Activated naive CD4-positive, alpha-beta T cell treated with anti-CD3 and anti-CD28 coated beads for 36 hours (primary cell): Measurements from ENCODE around the gene RAD23B. TPM values are rescaled to one million over a fixed set of nuclear protein-coding genes. Genes with fewer than 3 reads are reported as not detected.

Experiments used
- CTCF ChIA-PET: fragments of 350-600 bp; sonication (Branson Sonifier 250); formaldehyde crosslinking; loops from one replicate; lab custom pipeline; 2021; ENCODE audit warnings: antibody characterized with exemption; lab: Charles Lee
- DNase-seq: peaks from one replicate; pipeline ENCODE4 v3.0.0-alpha.2; 2020
- H3K27ac Mint-ChIP-seq: one replicate; pipeline ENCODE4 v1.8.0; 2021; ENCODE audit warnings: mild to moderate bottlenecking, mixed read lengths
- H3K27me3 Mint-ChIP-seq: one replicate; pipeline ENCODE4 v1.8.0; 2021; ENCODE audit warnings: low read depth, mixed read lengths
- H3K36me3 Mint-ChIP-seq: one replicate; pipeline ENCODE4 v1.8.0; 2021; ENCODE audit warnings: low read depth, mixed read lengths
- H3K4me1 Mint-ChIP-seq: one replicate; pipeline ENCODE4 v1.8.0; 2021; ENCODE audit warnings: low read depth, mixed read lengths
- H3K4me3 Mint-ChIP-seq: one replicate; pipeline ENCODE4 v1.8.0; 2021; ENCODE audit warnings: mild to moderate bottlenecking, moderate library complexity, mixed read lengths
- H3K9me3 Mint-ChIP-seq: one replicate; pipeline ENCODE4 v1.8.0; 2021; ENCODE audit warnings: mixed read lengths
- intact Hi-C: fragments of 100-400 bp; cut with micrococcal nuclease; formaldehyde crosslinking; loops from one replicate; pipeline ENCODE4 v1.15.1; 2023
- total RNA-seq, 2 experiments: library from RNA; stranded (reverse); gene quantifications; one replicate each; pipeline ENCODE4 v1.2.3, GENCODE V29; 2021

Gene RAD23B
- total RNA-seq, 2 experiments from 2014 or later, result 106 to 109 TPM

DNA sequence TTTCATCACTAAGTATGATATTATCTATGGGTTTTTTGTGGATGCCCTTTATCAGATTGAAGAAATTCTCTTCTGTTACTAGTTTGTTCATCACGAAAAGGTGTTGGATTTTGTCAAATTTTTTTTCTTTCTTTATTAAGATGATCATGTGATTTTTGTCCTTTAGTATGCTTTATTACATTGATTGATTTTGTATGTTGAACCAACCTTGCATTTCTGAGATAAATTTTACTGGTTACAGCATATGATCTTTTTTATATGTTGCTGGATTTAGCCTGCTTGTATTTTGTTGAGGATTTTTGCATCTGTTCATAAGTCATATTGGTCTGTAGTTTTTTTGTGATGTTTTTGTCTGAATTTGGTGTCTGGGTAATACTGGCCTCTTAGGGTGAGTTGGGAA is 42.8 kb downstream of the RAD23B start:
- H3K36me3 Mint-ChIP-seq, result peaks cover 66% of the 10 kb centered on the region
- intact Hi-C loops, result no loop called here
- no peaks in the 10 kb centered on the region for H3K27me3 Mint-ChIP-seq
- no peak overlapping the region for H3K27ac Mint-ChIP-seq
- peaks cover 14% of the 10 kb centered on the region for H3K4me1 Mint-ChIP-seq
- H3K4me3 Mint-ChIP-seq, result no peak overlapping the region
- no peak for DNase-seq
- CTCF ChIA-PET, result no interaction called here
- H3K9me3 Mint-ChIP-seq, result peaks cover 2% of the 10 kb centered on the region

DNA sequence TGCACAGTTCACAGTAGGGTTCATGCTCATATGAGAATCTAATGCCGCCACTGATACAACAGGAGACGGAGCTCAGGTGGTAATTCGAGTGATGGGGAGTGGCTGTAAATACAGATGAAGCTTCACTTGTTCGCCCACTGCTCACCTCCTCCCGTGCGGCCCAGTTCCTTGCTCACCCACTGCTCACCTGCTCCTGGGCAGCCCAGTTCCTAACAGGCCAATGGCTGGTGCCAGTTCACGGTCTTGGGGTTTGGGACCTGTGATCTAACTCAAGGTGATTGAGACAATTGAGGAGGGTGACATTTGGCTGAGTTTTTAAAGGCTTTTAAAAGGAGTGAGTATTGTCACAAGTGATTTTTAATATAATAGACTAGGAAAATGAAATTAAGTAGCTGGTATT is 45.4 kb downstream of the RAD23B start:
- DNase-seq, result no peak
- Mint-ChIP-seq H3K9me3 (peaks cover 2% of the 10 kb centered on the region), H3K4me3 (no peak overlapping the region), H3K27me3 (no peaks in the 10 kb centered on the region), H3K27ac (no peak overlapping the region), H3K4me1 (peaks cover 10% of the 10 kb centered on the region), H3K36me3 (peaks cover 73% of the 10 kb centered on the region)
- intact Hi-C loops, result no loop called here
- CTCF ChIA-PET, result interaction anchor here (2.4 kb wide), 1 partner anchor 13 kb away, joined by 15 read pairs; no protein-coding TSS in a partner anchor

DNA sequence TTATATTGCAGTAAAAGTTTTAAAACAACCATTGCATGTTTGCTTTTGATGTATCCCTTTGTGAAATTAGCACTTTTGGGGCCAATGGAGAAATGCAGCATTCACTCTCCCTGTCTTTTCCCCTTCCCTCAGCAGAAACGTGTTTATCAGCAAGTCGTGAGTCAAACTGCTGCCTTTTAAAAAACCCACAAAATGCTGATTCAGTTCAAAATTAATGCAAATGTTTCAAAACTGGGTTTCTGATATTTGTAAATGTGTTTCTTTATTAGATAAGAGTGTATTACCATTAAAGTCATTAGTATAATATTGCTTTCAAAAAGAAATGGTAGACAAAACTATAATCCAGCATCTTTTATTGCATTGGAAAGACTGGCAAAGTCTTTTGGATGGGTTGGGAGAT is 47.3 kb downstream of the RAD23B start:
- intact Hi-C loops, result loop anchor here (2.0 kb wide), 1 partner anchor 16 kb away; no protein-coding TSS in a partner anchor
- Mint-ChIP-seq H3K27ac (no peak overlapping the region), H3K27me3 (no peaks in the 10 kb centered on the region), H3K4me3 (no peak overlapping the region), H3K9me3 (peaks cover 2% of the 10 kb centered on the region), H3K4me1 (peaks cover 5% of the 10 kb centered on the region), H3K36me3 (peaks cover 64% of the 10 kb centered on the region)
- no peak for DNase-seq
- CTCF ChIA-PET, result no interaction called here

DNA sequence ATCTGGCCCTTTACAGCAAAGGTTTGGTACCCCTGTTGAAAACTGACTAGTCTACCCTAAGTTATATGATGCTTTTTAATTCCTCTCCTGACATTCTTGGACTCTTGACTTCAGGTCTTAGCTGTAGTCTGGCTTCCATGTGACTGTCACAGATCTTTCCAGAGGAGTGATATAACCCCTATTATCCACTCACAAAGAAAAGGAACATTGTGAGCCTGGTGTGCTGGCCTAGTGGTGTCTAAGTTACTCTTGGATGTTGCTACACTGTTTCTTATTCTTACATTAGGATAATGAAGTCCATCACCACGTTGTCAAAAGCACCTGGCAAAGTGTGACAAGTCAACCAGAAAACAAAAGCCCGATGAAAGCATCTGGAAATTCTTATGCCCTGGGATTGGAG is 49.8 kb downstream of the RAD23B start:
- intact Hi-C loops, result no loop called here
- H3K4me1 Mint-ChIP-seq, result no peaks in the 10 kb centered on the region

DNA sequence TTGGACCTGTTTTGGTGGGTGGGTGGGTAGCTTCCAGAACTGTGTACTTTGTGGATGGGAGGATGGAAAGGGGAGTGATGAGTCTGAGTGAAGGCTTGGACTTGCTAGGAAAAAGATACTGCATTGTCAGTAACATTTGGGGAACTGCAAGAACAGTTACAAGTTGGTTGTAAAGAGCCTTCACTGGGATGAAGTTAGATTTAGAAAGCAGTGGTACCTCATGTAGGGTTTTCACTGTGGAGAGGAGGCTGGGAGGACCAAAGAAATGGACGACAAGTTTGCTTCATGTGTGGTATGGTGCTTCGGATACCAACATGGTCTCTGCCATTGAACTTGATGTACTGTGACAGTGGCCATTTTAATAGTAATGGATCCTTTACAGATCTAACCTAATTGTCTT is 50.3 kb downstream of the RAD23B start:
- CTCF ChIA-PET, result interaction anchor here (0.6 to 2.9 kb wide), 4 partner anchors 8 to 94 kb away, joined by 3 to 12 read pairs (median 3); no protein-coding TSS in a partner anchor
- peaks cover 42% of the 10 kb centered on the region for H3K36me3 Mint-ChIP-seq
- H3K27ac Mint-ChIP-seq, result no peak overlapping the region
- no peaks in the 10 kb centered on the region for H3K27me3 Mint-ChIP-seq
- no peak for DNase-seq
- no peaks in the 10 kb centered on the region for H3K9me3 Mint-ChIP-seq
- no peak overlapping the region for H3K4me3 Mint-ChIP-seq
- intact Hi-C loops, result no loop called here
- H3K4me1 Mint-ChIP-seq, result no peaks in the 10 kb centered on the region

More for the DNA sequence above, 49.8 kb downstream of the RAD23B start:
- no peak for DNase-seq
- peaks cover 46% of the 10 kb centered on the region for H3K36me3 Mint-ChIP-seq
- CTCF ChIA-PET, result interaction anchor here (0.6 to 2.9 kb wide), 3 partner anchors 8 to 1496 kb away, joined by 3 to 12 read pairs (median 3); no protein-coding TSS in a partner anchor
- H3K4me3 Mint-ChIP-seq, result no peak overlapping the region
- H3K9me3 Mint-ChIP-seq, result no peaks in the 10 kb centered on the region
- no peak overlapping the region for H3K27ac Mint-ChIP-seq
- no peaks in the 10 kb centered on the region for H3K27me3 Mint-ChIP-seq

DNA sequence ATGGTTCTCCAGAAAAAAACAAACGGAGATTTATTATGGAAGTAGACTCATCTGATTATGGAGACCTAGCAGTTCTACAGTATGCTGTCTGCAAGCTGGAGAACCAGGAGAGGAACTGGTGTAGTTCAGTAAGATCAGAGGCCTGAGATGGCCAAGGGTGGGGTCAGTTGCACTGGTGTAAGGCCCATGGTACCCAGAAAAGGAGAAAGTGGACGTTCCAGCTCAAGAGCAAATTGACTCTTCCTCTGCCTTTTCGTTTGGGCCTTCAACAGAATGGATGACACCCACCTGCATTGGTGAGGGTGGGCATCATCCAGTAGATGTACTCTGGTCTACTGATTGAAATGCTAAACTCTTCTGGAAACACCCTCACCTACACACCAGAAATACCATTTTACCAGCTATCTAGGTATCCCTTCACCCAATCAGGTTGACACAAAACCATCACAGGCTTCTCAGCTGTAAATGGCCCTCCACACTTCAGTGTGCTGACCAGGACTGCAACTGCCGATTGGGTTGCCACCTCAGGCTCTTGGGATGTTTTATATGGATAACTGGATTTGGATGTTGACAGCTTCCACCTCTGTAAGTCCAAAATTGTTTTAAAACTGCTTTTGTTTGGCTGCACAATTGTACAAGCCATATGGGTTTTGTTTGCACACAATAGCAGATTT is 51.2 kb downstream of the RAD23B start:
- no peak for DNase-seq
- Mint-ChIP-seq H3K4me3 (no peak overlapping the region), H3K4me1 (no peaks in the 10 kb centered on the region), H3K27ac (no peak overlapping the region), H3K9me3 (no peaks in the 10 kb centered on the region), H3K27me3 (no peaks in the 10 kb centered on the region), H3K36me3 (peaks cover 42% of the 10 kb centered on the region)
- CTCF ChIA-PET, result interaction anchor here (0.6 to 1.4 kb wide), 3 partner anchors 12 to 95 kb away, joined by 3 read pairs; no protein-coding TSS in a partner anchor
- intact Hi-C loops, result no loop called here

DNA sequence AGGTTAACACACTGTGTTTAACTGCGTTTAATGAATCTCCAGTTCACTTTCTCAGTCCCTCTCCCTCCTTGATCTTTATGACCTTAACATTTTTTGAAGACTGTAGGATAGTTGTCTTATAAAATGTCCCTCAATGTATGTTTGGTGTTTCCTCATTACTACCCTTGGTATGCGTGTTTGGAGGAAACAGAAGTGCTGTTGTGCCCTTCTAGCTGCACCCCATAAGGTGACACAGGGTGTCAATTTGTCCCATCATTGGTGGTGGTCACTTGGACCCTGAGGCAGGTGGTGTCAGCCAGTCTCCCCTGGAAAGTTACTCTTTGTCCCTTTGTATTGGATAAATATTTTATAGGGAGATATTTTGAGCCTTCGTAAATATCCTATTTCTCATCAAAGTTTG is 52.3 kb downstream of the RAD23B start:
- Mint-ChIP-seq H3K9me3 (no peaks in the 10 kb centered on the region), H3K4me3 (no peak overlapping the region), H3K27ac (no peak overlapping the region), H3K36me3 (peaks cover 39% of the 10 kb centered on the region), H3K27me3 (no peaks in the 10 kb centered on the region), H3K4me1 (no peaks in the 10 kb centered on the region)
- intact Hi-C loops, result no loop called here
- DNase-seq, result no peak
- CTCF ChIA-PET, result no interaction called here

DNA sequence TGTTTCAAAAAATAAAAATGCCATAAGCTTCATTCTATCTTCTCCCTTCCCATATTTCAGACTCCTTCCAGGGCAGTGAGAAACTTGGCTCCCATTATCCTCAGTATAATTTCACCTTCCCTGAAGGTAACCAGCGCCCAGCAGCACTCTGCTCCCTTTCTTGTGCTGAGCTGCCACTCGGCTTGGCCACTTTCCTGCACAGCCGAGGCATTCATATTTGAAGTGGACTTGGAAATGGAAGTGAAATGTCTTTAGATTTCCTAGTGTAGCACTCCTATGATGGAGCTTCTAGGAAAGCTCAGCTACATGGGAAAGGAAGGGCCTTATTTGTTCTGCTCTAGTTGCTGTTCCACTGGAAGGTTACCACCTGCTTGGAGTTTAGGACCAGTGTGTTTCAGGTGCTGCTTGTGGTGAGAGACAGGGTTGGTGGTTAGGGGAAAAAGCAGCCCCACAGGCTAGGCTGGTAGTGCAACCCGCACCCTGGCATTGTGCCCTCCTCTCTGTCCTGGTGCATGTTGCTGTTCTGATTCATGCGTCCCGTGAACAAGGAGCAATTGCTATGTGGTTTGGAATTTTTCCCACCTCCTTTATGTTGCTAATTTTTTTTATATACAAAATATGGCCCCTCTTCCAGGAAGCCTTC is 53.8 kb downstream of the RAD23B start:
- H3K9me3 Mint-ChIP-seq, result no peaks in the 10 kb centered on the region
- H3K4me3 Mint-ChIP-seq, result no peak overlapping the region
- H3K27ac Mint-ChIP-seq, result no peak overlapping the region
- intact Hi-C loops, result no loop called here
- no peak for DNase-seq
- peaks cover 4% of the 10 kb centered on the region for H3K4me1 Mint-ChIP-seq
- peaks cover 24% of the 10 kb centered on the region for H3K36me3 Mint-ChIP-seq
- no peaks in the 10 kb centered on the region for H3K27me3 Mint-ChIP-seq
- CTCF ChIA-PET, result no interaction called here

DNA sequence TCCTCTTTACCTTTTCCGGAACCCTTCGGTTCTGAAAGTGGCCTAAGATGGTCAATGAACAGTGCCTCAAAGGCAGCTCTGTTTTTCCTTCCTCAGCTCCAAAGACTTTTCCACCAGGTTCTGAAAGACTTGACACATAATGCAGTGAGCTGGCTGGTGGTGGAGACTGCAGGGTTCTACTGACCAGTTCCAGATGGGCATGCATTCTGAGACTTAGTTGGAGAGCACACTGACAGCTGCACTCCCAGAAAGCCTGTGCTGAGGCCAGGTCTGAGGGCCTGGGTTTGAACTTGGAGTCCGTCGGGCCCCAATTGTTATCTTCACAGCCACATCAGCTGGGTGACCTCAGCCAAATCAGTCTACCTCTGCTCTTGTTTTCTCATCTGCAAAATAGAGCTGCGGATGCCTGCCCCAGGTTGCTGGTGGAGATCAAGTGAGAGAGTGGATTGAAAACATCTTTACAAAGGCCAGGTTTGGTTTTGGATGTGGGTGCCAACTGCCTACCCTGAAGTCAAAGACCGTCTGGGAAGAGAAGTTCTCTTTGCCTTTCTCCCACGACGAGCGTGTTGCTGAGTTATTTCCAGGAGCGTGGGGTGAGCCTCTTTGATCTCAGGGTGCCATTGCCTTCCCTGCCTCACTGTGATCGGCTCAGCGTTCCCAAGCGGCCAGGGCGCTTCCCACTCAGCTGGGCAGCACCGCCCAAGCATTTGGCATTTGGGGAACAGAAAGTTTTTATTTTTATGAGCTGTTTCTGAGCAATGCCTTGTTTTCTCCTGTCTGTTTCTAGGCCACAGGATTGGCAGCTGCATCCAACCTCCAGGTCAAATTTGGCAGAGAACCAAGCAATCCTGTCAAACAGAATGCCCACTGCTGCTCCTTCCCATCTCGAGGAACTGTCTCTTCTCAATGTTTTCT is 54.9 kb downstream of the RAD23B start:
- peaks cover 15% of the 10 kb centered on the region for H3K36me3 Mint-ChIP-seq
- peaks cover 4% of the 10 kb centered on the region for H3K4me1 Mint-ChIP-seq
- CTCF ChIA-PET, result interaction anchor here (1.2 kb wide), 1 partner anchor 200 kb away, joined by 4 read pairs; no protein-coding TSS in a partner anchor

DNA sequence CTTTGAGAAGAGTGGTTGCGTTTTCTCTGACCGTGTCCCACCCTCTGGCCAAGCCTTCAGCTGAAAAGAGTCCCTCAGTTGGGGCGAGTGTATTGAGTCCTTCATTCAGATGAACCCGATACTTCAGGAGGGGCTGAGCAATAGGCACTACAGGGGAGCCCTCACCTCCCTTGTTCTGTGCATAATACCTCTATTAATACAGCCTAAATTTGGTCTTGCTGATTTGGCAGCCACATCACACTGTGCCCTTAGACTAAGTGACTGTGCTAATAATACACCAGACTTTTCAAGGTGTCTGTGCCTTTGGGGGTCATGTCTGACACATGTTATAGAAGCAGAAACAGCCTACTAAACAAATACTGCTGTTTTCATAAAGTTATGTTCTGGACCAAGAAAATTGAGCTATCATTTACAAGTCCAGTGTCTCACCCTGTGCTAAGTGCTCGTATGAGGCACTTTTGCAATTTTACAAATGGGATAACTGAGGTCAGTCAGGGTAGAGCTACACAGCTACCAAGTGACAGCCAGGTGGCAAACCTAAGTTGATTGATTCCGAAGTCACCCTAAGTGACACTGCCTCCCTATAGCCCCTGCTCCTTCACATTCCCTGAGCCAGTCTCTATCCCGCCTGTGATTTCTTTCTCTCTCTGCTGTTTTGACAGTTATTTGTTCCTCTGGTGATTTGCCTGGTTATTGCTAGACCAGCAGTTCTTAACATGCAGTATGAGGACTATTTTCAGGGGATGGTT is 56.0 kb downstream of the RAD23B start:
- intact Hi-C loops, result no loop called here
- CTCF ChIA-PET, result interaction anchor here (0.7 to 1.2 kb wide), 2 partner anchors 201 to 1723 kb away, joined by 3 to 4 read pairs; no protein-coding TSS in a partner anchor
- no peak overlapping the region for H3K27ac Mint-ChIP-seq
- peaks cover 4% of the 10 kb centered on the region for H3K4me1 Mint-ChIP-seq
- no peak overlapping the region for H3K4me3 Mint-ChIP-seq
- no peaks in the 10 kb centered on the region for H3K27me3 Mint-ChIP-seq
- H3K9me3 Mint-ChIP-seq, result no peaks in the 10 kb centered on the region
- DNase-seq, result no peak
- peaks cover 4% of the 10 kb centered on the region for H3K36me3 Mint-ChIP-seq

More for the DNA sequence above, 54.9 kb downstream of the RAD23B start:
- Mint-ChIP-seq H3K27ac (no peak overlapping the region), H3K4me3 (no peak overlapping the region), H3K27me3 (no peaks in the 10 kb centered on the region), H3K9me3 (no peaks in the 10 kb centered on the region)
- intact Hi-C loops, result no loop called here
- DNase-seq, result no peak

DNA sequence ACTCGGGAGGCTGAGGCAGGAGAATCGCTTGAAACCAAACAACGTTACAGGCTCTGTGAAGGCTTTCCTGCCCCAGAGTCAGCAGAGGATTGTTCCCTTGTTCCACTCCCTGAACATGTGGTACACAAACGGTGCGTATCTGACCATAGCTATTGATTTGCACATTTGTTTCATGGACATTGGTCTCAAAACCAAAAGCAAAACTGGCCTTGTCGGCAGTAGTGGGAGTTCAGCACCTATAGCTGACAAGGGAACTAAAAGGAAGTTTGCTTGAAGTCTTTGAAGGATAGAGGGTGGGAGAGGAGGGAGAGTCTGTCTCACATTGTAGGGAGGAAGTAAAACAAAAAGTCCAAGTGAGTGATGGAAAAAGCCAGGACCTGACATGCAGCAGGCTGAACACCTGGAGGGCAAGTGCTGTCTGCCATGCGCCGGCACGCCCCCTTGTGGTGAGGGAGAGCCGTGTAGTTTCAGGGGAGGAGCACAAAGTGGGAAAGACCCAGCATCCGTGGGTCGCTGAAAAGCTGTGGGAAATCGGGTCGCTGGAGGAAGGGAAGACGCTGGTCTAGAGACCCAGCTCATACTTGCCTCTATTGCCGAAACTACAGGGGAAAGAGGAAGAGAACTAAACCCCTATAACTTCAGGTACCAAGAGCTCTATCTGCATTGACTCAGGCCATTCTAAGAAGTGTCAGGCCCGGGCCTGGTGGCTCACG is 58.0 kb downstream of the RAD23B start:
- Mint-ChIP-seq H3K27me3 (peaks cover 2% of the 10 kb centered on the region), H3K27ac (no peak overlapping the region), H3K4me1 (peaks cover 9% of the 10 kb centered on the region), H3K9me3 (no peaks in the 10 kb centered on the region), H3K36me3 (peaks cover 4% of the 10 kb centered on the region), H3K4me3 (no peak overlapping the region)
- CTCF ChIA-PET, result interaction anchor here (0.6 to 2.5 kb wide), 42 partner anchors 9 to 1704 kb away, joined by 3 to 25 read pairs (median 4); partner anchors contain the start of gene RAD23B
- DNase-seq, result peak; percentile 92
- intact Hi-C loops, result loop anchor here (1.0 to 2.0 kb wide), 6 partner anchors 58 to 204 kb away; partner anchors contain the start of gene RAD23B
